NCI-H128 (cell line): Measurements from ENCODE around the gene CCDC88B.

ENCODE experiments used
- DNase-seq: peaks from one replicate; lab custom pipeline; 2025; ENCODE audit not compliant: unreplicated experiment; lab: John Stamatoyannopoulos, UW

Gene CCDC88B

GRCh38 chr11:64406221-64406946 lies 66.4 kb downstream of the CCDC88B start:
- DNase-seq: no peak
